ENCODE results near the gene METTL13. TPM values are rescaled to one million over a fixed set of nuclear protein-coding genes. Genes with fewer than 3 reads are reported as not detected.

Gene METTL13
- total and polyA plus RNA-seq, 2 of the 8 experiments (the other 6 are each of a cell fraction or from before 2014, with no cell fraction given), result 38.1 to 66.3 TPM

DNA sequence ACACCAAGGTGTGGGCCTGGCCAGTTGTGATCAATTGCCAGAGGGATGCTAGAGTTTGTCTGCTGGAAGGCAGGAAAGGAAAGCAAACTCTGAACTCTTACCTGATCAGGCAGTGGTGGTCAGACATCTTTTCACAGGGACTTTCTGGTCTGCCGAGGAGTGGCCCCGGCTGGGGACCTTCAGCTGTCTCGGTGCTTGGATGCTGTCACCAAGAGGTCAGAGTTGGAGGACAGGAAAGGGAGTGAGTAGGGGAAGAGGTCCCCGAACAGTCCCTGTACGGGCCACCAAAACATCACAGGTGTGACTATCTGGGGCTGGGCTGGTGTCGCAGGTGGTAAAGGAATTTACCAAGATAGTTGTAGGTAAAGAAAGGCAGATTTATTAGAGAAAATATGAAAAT, 17.7 kb upstream of the METTL13 start:
- Histone ChIP-seq H2AFZ (ENCODE audit: low read length) (no peak overlapping the region), H2BK20ac (ENCODE audit: low read length) (no peak overlapping the region), H3K79me1 (ENCODE audit: low read depth, low read length) (no peaks in the 10 kb centered on the region), H3K23me2 (ENCODE audit: low read depth, low read length) (no peaks in the 10 kb centered on the region), H3K4me2 (ENCODE audit: insufficient read depth in 1 of 2, low read depth in 2 of 2, low read length in 2 of 2) (no peak overlapping the region), H4K20me1 (replicated peaks in 1 of 2; ENCODE audit: control insufficient read depth in 1 of 2, insufficient read depth in 2 of 2, low read length in 2 of 2) (no peaks in the 10 kb centered on the region), H4K91ac (replicated peaks; ENCODE audit: insufficient read length, low read length) (no peak overlapping the region), H3K4me3 (ENCODE audit: extremely low read depth in 1 of 4, insufficient read depth in 2 of 4, low read depth in 3 of 4, low read length in 4 of 4) (no peak overlapping the region), H2BK5ac (ENCODE audit: low read depth, low read length) (no peak overlapping the region), H3K23ac (ENCODE audit: insufficient read length) (no peak overlapping the region), H3K27ac (ENCODE audit: low read depth, low read length) (no peak overlapping the region), H3K14ac (ENCODE audit: insufficient read length) (no peak overlapping the region), H2BK12ac (ENCODE audit: low read depth, low read length) (no peak overlapping the region), H2AK5ac (ENCODE audit: low read depth, low read length) (no peak overlapping the region), H3K9ac (replicated peaks in 1 of 4; ENCODE audit: extremely low read depth in 1 of 4, low read depth in 3 of 4, low read length in 3 of 4) (no peak overlapping the region), H2BK15ac (ENCODE audit: low read length) (no peak overlapping the region), H3K4ac (replicated peaks; ENCODE audit: insufficient read length, low read depth, low read length) (no peak overlapping the region), H3K56ac (replicated peaks; ENCODE audit: insufficient read length, low read depth, low read length) (no peak overlapping the region), H3K79me2 (ENCODE audit: control insufficient read depth in 1 of 2, insufficient read depth in 2 of 2, low read length in 2 of 2) (no peaks in the 10 kb centered on the region), H3K4me1 (replicated peaks in 1 of 4; ENCODE audit: control insufficient read depth in 3 of 4, insufficient read depth in 4 of 4, low read length in 3 of 4) (no peaks in the 10 kb centered on the region), H2BK120ac (replicated peaks; ENCODE audit: low read depth, low read length) (no peak overlapping the region), H4K8ac (ENCODE audit: extremely low read depth, insufficient read depth, low read length) (0 out of 2 replicates have a peak overlapping the region, but pooled peaks have one; percentile 63), H4K5ac (ENCODE audit: insufficient read length, low read depth, low read length) (no peak overlapping the region), H3K9me3 (ENCODE audit: insufficient read depth in 2 of 2, low read depth in 1 of 2, low read length in 1 of 2) (no peaks in the 10 kb centered on the region), H3K36me3 (ENCODE audit: control insufficient read depth in 2 of 4, insufficient read depth in 4 of 4, low read length in 3 of 4) (no peaks in the 10 kb centered on the region), H3K27me3 (replicated peaks in 1 of 4; ENCODE audit: control insufficient read depth in 3 of 4, extremely low read depth in 1 of 4, insufficient read depth in 3 of 4, low read length in 3 of 4) (no peaks in the 10 kb centered on the region), H3K18ac (ENCODE audit: extremely low read depth, low read length) (no peak overlapping the region)
- WGBS, 2 experiments (ENCODE audit: extremely low coverage in 1 of 2, insufficient coverage in 1 of 2, insufficient read length in 1 of 2, insufficient replicate concordance in 2 of 2, low coverage in 1 of 2, low lambda C conversion rate in 2 of 2, missing lambda C conversion rate in 1 of 2), result 90% methylated on average over 6 of the region's 6 CpGs; no CpG with 5 or more reads in 1 of the 2 experiments
- TF ChIP-seq CTBP2 (IDR thresholded peaks at IDR 0.05; ENCODE audit: borderline replicate concordance, insufficient read depth, insufficient read length, low read length) (no peak), CBX8 (IDR thresholded peaks at IDR 0.05; ENCODE audit: borderline replicate concordance, low read depth, low read length) (no peak), TBP (IDR thresholded peaks at IDR 0.05; ENCODE audit: low read depth, low read length) (no peak)
- ChIA-PET CTCF (ENCODE audit: partially characterized antibody) (no interaction called here), POLR2A (ENCODE audit: partially characterized antibody) (no interaction called here)
- FAIRE-seq (no peak), DNase-seq (ENCODE audit: low read depth in 1 of 2, low spot score in 2 of 2) (no peak)
